ENCODE results near the gene TENT4A.
A peak's percentile ranks its signal among the peaks of the same experiment; 100 is the strongest.

TENT4A gene

DNA sequence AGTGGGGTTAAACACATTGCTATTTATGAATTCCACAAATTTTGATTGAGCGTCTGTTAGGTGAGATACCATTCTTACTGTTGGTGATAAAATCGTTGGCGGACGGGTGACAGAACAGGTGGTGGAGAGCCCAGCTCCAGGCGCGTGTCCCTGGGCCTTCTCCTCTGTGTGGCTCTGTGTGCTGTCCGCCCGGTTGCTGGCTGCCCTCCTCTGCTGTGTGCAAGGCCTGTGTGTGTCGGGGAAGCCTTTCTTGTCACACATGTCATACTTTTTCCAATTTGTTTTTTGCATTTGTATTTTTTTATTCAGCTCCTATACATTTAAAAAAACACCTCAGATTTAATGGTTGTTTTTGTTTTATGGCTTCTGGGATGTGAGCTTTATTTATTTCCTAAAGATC lies 33.9 kb downstream of the TENT4A start:
- Histone ChIP-seq H4K91ac (ENCODE audit: low read depth, low read length) (no peak overlapping the region), H3K9me3 (ENCODE audit: insufficient read depth, low read depth, low read length) (no peaks in the 10 kb centered on the region), H3K27ac (ENCODE audit: low read depth, low read length) (no peak overlapping the region), H3K4me1 (ENCODE audit: control insufficient read depth in 1 of 2, insufficient read depth in 2 of 2, low read length in 2 of 2) (no peaks in the 10 kb centered on the region), H3K79me1 (ENCODE audit: low read length) (no peaks in the 10 kb centered on the region), H3K4me3 (ENCODE audit: low read depth, low read length) (no peak overlapping the region), H3K23ac (ENCODE audit: low read length) (no peak overlapping the region), H2BK120ac (ENCODE audit: insufficient read depth, low read length, poor library complexity) (no peak overlapping the region), H2AK5ac (ENCODE audit: low read length) (no peak overlapping the region), H2BK12ac (ENCODE audit: low read length) (no peak overlapping the region), H4K12ac (ENCODE audit: low read depth, low read length) (no peak overlapping the region), H3K4me2 (ENCODE audit: low read length) (no peak overlapping the region), H3K18ac (ENCODE audit: low read length) (no peak overlapping the region), H4K8ac (ENCODE audit: low read depth, low read length) (no peak overlapping the region), H3K27me3 (ENCODE audit: insufficient read depth, low read length) (no peaks in the 10 kb centered on the region), H2AFZ (ENCODE audit: insufficient read depth, low read length, poor library complexity) (no peak overlapping the region), H3K36me3 (ENCODE audit: control insufficient read depth in 1 of 2, insufficient read depth in 2 of 2, low read length in 2 of 2) (peaks cover 46 to 61% of the 10 kb centered on the region in 2 experiments), H3K9ac (ENCODE audit: low read length) (no peak overlapping the region), H2BK5ac (ENCODE audit: low read depth, low read length, poor library complexity) (no peak overlapping the region), H3K79me2 (ENCODE audit: control insufficient read depth, insufficient read depth, low read length, poor library complexity) (no peaks in the 10 kb centered on the region), H3K14ac (ENCODE audit: low read length) (no peak overlapping the region), H3K4ac (ENCODE audit: low read depth, low read length) (no peak overlapping the region)
- no CpG with 5 or more reads among the region's 9 CpGs for WGBS (ENCODE audit: extremely low coverage, insufficient coverage, insufficient read length)
- DNase-seq: no peak

DNA sequence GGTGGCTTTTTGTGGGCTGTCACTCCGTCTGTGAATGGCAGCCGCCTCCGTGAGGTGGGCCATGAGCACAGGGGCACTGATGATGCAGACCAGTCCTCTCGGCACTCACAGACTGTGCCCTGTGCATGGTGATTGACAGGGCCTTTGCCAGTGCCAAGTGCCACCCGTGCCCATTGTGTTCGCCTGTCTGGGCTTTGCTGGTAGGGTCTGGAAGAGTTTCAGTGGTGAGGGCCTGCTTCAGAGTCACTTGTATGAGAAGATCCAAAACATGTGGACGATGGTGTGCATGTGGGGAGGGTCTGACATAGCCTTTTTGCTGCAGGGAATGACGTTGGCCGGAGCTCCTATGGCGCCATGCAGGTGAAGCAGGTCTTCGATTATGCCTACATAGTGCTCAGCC lies 34.9 kb downstream of the TENT4A start:
- H3K4me3 ChIP-seq (ENCODE audit: low read depth, low read length): no peak overlapping the region
- no peak overlapping the region for H2BK120ac ChIP-seq (ENCODE audit: insufficient read depth, low read length, poor library complexity)
- H3K23ac ChIP-seq (ENCODE audit: low read length): no peak overlapping the region
- no CpG with 5 or more reads among the region's 11 CpGs for WGBS (ENCODE audit: extremely low coverage, insufficient coverage, insufficient read length)
- H3K14ac ChIP-seq (ENCODE audit: low read length): no peak overlapping the region
- H4K12ac ChIP-seq (ENCODE audit: low read depth, low read length): no peak overlapping the region
- no peak overlapping the region for H4K8ac ChIP-seq (ENCODE audit: low read depth, low read length)
- no peak overlapping the region for H4K91ac ChIP-seq (ENCODE audit: low read depth, low read length)
- H3K4me2 ChIP-seq (ENCODE audit: low read length): no peak overlapping the region
- H2BK5ac ChIP-seq (ENCODE audit: low read depth, low read length, poor library complexity): no peak overlapping the region
- no peak overlapping the region for H2AK5ac ChIP-seq (ENCODE audit: low read length)
- H3K79me2 ChIP-seq (ENCODE audit: control insufficient read depth, insufficient read depth, low read length, poor library complexity): no peaks in the 10 kb centered on the region
- H3K9ac ChIP-seq (ENCODE audit: low read length): no peak overlapping the region
- no peaks in the 10 kb centered on the region for H3K27me3 ChIP-seq (ENCODE audit: insufficient read depth, low read length)
- H3K27ac ChIP-seq (ENCODE audit: low read depth, low read length): no peak overlapping the region
- H3K4ac ChIP-seq (ENCODE audit: low read depth, low read length): no peak overlapping the region
- DNase-seq: no peak
- peaks cover 47 to 61% of the 10 kb centered on the region in 2 experiments for H3K36me3 ChIP-seq (ENCODE audit: control insufficient read depth in 1 of 2, insufficient read depth in 2 of 2, low read length in 2 of 2)
- no peaks in the 10 kb centered on the region for H3K9me3 ChIP-seq (ENCODE audit: insufficient read depth, low read depth, low read length)
- no peaks in the 10 kb centered on the region for H3K4me1 ChIP-seq (ENCODE audit: control insufficient read depth in 1 of 2, insufficient read depth in 2 of 2, low read length in 2 of 2)
- no peak overlapping the region for H2BK12ac ChIP-seq (ENCODE audit: low read length)
- peak overlapping the region; percentile 7 for H3K18ac ChIP-seq (ENCODE audit: low read length)
- H3K79me1 ChIP-seq (ENCODE audit: low read length): no peaks in the 10 kb centered on the region
- no peak overlapping the region for H2AFZ ChIP-seq (ENCODE audit: insufficient read depth, low read length, poor library complexity)

DNA sequence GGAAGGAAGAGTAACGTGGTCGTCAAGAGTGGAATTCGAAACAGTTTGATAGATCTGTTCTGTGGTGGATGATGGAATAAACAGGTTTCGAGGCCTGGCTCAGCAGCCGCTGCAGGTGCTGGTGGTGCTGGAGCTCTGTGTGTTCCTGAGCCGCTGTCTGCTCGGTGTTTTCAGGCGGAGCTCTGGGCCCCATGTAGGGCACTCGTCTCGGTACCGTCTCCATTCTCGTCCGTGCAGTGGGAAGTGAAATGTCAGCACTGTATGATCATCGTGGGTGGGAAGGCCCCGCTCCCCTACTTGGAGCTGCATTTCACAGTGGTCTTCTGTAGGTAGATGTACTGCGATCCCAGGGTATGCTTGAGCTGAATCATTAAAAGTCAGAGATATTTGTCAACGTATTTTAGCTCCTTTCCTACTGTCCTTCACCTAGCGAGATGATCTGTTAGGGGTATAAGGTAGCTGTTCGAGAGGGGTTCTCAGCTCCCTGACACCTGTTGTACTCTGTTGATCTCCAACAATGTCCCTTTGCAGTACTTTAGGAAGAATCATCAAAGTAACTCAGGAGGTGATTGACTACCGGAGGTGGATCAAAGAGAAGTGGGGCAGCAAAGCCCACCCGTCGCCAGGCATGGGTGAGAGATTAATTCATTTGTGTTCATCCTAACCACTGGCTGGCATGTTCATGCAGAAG lies 35.9 kb downstream of the TENT4A start:
- Histone ChIP-seq H3K14ac (ENCODE audit: low read length) (no peak overlapping the region), H3K4me2 (ENCODE audit: low read length) (no peak overlapping the region), H2BK12ac (ENCODE audit: low read length) (no peak overlapping the region), H3K36me3 (ENCODE audit: control insufficient read depth in 1 of 2, insufficient read depth in 2 of 2, low read length in 2 of 2) (peaks cover 53 to 67% of the 10 kb centered on the region in 2 experiments), H3K79me1 (ENCODE audit: low read length) (no peaks in the 10 kb centered on the region), H2AK5ac (ENCODE audit: low read length) (no peak overlapping the region), H3K4me1 (ENCODE audit: control insufficient read depth in 1 of 2, insufficient read depth in 2 of 2, low read length in 2 of 2) (no peaks in the 10 kb centered on the region), H4K91ac (ENCODE audit: low read depth, low read length) (no peak overlapping the region), H2AFZ (ENCODE audit: insufficient read depth, low read length, poor library complexity) (no peak overlapping the region), H3K9ac (ENCODE audit: low read length) (no peak overlapping the region), H3K23ac (ENCODE audit: low read length) (no peak overlapping the region), H3K27me3 (ENCODE audit: insufficient read depth, low read length) (no peaks in the 10 kb centered on the region), H4K12ac (ENCODE audit: low read depth, low read length) (no peak overlapping the region), H4K8ac (ENCODE audit: low read depth, low read length) (no peak overlapping the region), H3K79me2 (ENCODE audit: control insufficient read depth, insufficient read depth, low read length, poor library complexity) (no peaks in the 10 kb centered on the region), H3K18ac (ENCODE audit: low read length) (peak overlapping the region; percentile 41), H3K27ac (ENCODE audit: low read depth, low read length) (no peak overlapping the region), H3K4ac (ENCODE audit: low read depth, low read length) (no peak overlapping the region), H2BK5ac (ENCODE audit: low read depth, low read length, poor library complexity) (no peak overlapping the region), H3K9me3 (ENCODE audit: insufficient read depth, low read depth, low read length) (peaks cover 2% of the 10 kb centered on the region), H3K4me3 (ENCODE audit: low read depth, low read length) (no peak overlapping the region), H2BK120ac (ENCODE audit: insufficient read depth, low read length, poor library complexity) (no peak overlapping the region)
- 100% methylated on average over 3 of the region's 22 CpGs for WGBS (ENCODE audit: extremely low coverage, insufficient coverage, insufficient read length)
- no peak for DNase-seq

DNA sequence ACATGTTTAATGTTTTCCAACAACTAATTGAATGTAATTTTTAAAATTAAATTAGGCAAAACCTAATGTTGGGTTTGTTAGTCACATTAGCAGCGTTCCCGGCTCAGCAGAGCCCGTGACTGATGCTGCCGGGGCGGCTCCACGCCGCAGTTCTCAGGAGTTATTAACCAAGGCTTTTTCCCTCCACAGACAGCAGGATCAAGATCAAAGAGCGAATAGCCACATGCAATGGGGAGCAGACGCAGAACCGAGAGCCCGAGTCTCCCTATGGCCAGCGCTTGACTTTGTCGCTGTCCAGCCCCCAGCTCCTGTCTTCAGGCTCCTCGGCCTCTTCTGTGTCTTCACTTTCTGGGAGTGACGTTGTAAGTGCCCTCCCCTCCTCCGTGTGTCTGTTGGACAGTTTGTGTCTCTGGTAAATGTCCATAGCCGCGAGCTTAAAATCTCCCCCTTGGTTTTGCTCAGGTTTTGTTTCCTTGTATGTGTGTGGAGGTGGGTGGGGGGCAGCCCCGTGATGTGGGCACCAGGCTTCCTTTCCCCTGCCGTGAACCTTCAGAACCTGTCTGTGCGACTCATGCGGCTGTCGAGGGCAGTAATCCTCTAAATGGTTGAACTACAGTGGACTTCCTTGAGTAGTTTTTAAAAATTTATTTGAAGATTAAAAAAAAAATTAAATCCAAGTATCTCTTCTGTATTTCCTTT lies 37.1 kb downstream of the TENT4A start:
- Histone ChIP-seq H3K79me1 (ENCODE audit: low read length) (no peaks in the 10 kb centered on the region), H3K14ac (ENCODE audit: low read length) (no peak overlapping the region), H4K91ac (ENCODE audit: low read depth, low read length) (no peak overlapping the region), H3K9me3 (ENCODE audit: insufficient read depth, low read depth, low read length) (peaks cover 2% of the 10 kb centered on the region), H3K27me3 (ENCODE audit: insufficient read depth, low read length) (no peaks in the 10 kb centered on the region), H3K4ac (ENCODE audit: low read depth, low read length) (no peak overlapping the region), H3K4me3 (ENCODE audit: low read depth, low read length) (no peak overlapping the region), H2AFZ (ENCODE audit: insufficient read depth, low read length, poor library complexity) (no peak overlapping the region), H3K4me1 (ENCODE audit: control insufficient read depth in 1 of 2, insufficient read depth in 2 of 2, low read length in 2 of 2) (no peaks in the 10 kb centered on the region), H3K79me2 (ENCODE audit: control insufficient read depth, insufficient read depth, low read length, poor library complexity) (no peaks in the 10 kb centered on the region), H3K23ac (ENCODE audit: low read length) (no peak overlapping the region), H2BK5ac (ENCODE audit: low read depth, low read length, poor library complexity) (no peak overlapping the region), H3K9ac (ENCODE audit: low read length) (no peak overlapping the region), H3K27ac (ENCODE audit: low read depth, low read length) (no peak overlapping the region), H2BK12ac (ENCODE audit: low read length) (no peak overlapping the region), H4K12ac (ENCODE audit: low read depth, low read length) (no peak overlapping the region), H4K8ac (ENCODE audit: low read depth, low read length) (no peak overlapping the region), H3K4me2 (ENCODE audit: low read length) (no peak overlapping the region), H2AK5ac (ENCODE audit: low read length) (no peak overlapping the region), H3K36me3 (ENCODE audit: control insufficient read depth in 1 of 2, insufficient read depth in 2 of 2, low read length in 2 of 2) (peaks cover 62 to 71% of the 10 kb centered on the region in 2 experiments), H2BK120ac (ENCODE audit: insufficient read depth, low read length, poor library complexity) (no peak overlapping the region), H3K18ac (ENCODE audit: low read length) (peak overlapping the region; percentile 72)
- DNase-seq: no peak
- WGBS (ENCODE audit: extremely low coverage, insufficient coverage, insufficient read length): no CpG with 5 or more reads among the region's 23 CpGs
